Fibroblast of lung (primary cell): ENCODE data around the gene JAZF1. TPM values are rescaled to one million over a fixed set of nuclear protein-coding genes. Genes with fewer than 3 reads are reported as not detected.

Experiments used
- DNase-seq, 2 donors: peaks; one replicate each; pipeline versions ENCODE4 v3.0.0 to v3.0.0-alpha.2; 2010; ENCODE audit warnings: low read depth in 2 of 2
- H2AFZ ChIP-seq: 2 replicates; pipeline ENCODE4 v1.5.1; 2012; ENCODE audit warnings: low read length, control low read depth, inconsistent platforms
- H3K27ac ChIP-seq: 2 replicates; pipeline ENCODE4 v1.5.1; 2011; ENCODE audit warnings: low read length, control low read depth; ENCODE audit not compliant: insufficient read depth
- H3K27me3 ChIP-seq: 2 replicates; pipeline ENCODE4 v1.5.1; 2011; ENCODE audit warnings: mild to moderate bottlenecking, low read length; ENCODE audit not compliant: control insufficient read depth, insufficient read depth
- H3K36me3 ChIP-seq: 2 replicates; pipeline ENCODE4 v1.5.1; 2011; ENCODE audit warnings: low read length; ENCODE audit not compliant: control insufficient read depth, insufficient read depth
- H3K4me1 ChIP-seq: 2 replicates; pipeline ENCODE4 v1.5.1; 2011; ENCODE audit warnings: low read length; ENCODE audit not compliant: control insufficient read depth, insufficient read depth; ENCODE audit errors: extremely low read depth
- H3K4me2 ChIP-seq: 2 replicates; pipeline ENCODE4 v1.5.1; 2011; ENCODE audit warnings: low read length, control low read depth; ENCODE audit not compliant: insufficient read depth; ENCODE audit errors: extremely low read depth
- H3K4me3 ChIP-seq, 4 experiments: fragments of 200-600 bp in 1 of 4; sonication (generic) in 1 of 4; replicated peaks in 1 of 4; 2 replicates each; pipeline ENCODE4 v1.5.1; 2011 to 2016; ENCODE audit warnings: low read length in 4 of 4, low read depth in 3 of 4, mild to moderate bottlenecking in 3 of 4, control low read depth in 2 of 4, inconsistent platforms in 1 of 4, mixed read lengths in 1 of 4; ENCODE audit not compliant: insufficient read depth in 1 of 4; ENCODE audit errors: control extremely low read depth in 1 of 4
- H3K79me2 ChIP-seq: 2 replicates; pipeline ENCODE4 v1.5.1; 2012; ENCODE audit warnings: mild to moderate bottlenecking, low read length, inconsistent platforms; ENCODE audit not compliant: control insufficient read depth, insufficient read depth
- H3K9ac ChIP-seq: 2 replicates; pipeline ENCODE4 v1.5.1; 2011; ENCODE audit warnings: mild to moderate bottlenecking, low read length, control low read depth; ENCODE audit not compliant: insufficient read depth
- H3K9me3 ChIP-seq: 2 replicates; pipeline ENCODE4 v1.5.1; 2012; ENCODE audit warnings: low read depth, low read length; ENCODE audit not compliant: control insufficient read depth, insufficient read depth
- H4K20me1 ChIP-seq: 2 replicates; pipeline ENCODE4 v1.5.1; 2011; ENCODE audit warnings: low read length; ENCODE audit not compliant: control insufficient read depth, insufficient read depth; ENCODE audit errors: extremely low read depth
- EZH2 ChIP-seq: IDR thresholded peaks from 2 replicates; pipeline ENCODE4 v1.5.1; 2012; ENCODE audit warnings: low read length, control low read depth, mild to moderate bottlenecking; ENCODE audit errors: missing control alignments
- polyA plus RNA-seq, 2 donors: library from polyadenylated mRNA; depleted of rRNA in 1 of 2; stranded (reverse) in 1 of 2; unstranded in 1 of 2; fragments of >200 nt; gene quantifications; 2 replicates each; pipeline ENCODE4 v1.2.1, GENCODE V29; 2011 to 2012; ENCODE audit warnings: missing spikeins in 1 of 2
- total RNA-seq: library from RNA; depleted of rRNA; stranded (reverse); fragments of >200 nt; gene quantifications from 2 replicates; pipeline ENCODE4 v1.2.1, GENCODE V29; 2014
- TF ChIP-seq, protein P1 (sequence below), 2 donors: IDR thresholded peaks in 1 of 2; conservative IDR thresholded peaks in 1 of 2; 1 replicate in 1 of 2; 2 replicates in 1 of 2; pipeline ENCODE4 v1.5.1; 2011 to 2012; ENCODE audit warnings: low read length in 2 of 2, control low read depth in 1 of 2, inconsistent platforms in 1 of 2, low read depth in 1 of 2, mild to moderate bottlenecking in 1 of 2

JAZF1 gene
- total and polyA plus RNA-seq, 2 donors (not counting 1 experiment from before 2014, with no cell fraction given), result 9.1 to 9.3 TPM

DNA sequence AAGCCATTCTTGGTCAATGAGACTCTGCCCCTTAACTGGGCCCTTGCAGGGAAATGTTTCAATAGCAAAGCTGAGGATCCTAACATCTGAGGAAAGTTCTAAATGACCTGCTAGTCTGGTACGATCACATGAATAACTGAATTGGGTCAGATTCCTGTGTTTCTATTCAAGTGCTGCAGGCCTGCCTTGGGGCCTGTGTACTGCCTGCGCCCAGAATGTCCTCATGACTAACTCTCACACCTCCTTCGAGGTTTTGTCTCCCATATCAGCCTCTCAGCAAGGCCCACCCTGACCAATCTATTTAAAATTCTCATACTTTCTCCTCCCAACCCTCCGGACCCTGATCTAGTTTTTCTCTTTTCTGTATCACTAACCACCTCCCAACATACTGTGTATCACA lies 4.4 kb downstream of the JAZF1 start:
- no peak overlapping the region for H3K9ac ChIP-seq
- TF ChIP-seq, protein P1, sequence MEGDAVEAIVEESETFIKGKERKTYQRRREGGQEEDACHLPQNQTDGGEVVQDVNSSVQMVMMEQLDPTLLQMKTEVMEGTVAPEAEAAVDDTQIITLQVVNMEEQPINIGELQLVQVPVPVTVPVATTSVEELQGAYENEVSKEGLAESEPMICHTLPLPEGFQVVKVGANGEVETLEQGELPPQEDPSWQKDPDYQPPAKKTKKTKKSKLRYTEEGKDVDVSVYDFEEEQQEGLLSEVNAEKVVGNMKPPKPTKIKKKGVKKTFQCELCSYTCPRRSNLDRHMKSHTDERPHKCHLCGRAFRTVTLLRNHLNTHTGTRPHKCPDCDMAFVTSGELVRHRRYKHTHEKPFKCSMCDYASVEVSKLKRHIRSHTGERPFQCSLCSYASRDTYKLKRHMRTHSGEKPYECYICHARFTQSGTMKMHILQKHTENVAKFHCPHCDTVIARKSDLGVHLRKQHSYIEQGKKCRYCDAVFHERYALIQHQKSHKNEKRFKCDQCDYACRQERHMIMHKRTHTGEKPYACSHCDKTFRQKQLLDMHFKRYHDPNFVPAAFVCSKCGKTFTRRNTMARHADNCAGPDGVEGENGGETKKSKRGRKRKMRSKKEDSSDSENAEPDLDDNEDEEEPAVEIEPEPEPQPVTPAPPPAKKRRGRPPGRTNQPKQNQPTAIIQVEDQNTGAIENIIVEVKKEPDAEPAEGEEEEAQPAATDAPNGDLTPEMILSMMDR (conservative IDR thresholded peaks at IDR 0.05 in 1 of 2, IDR thresholded peaks at IDR 0.05 in 1 of 2; ENCODE audit: low read depth in 1 of 2, low read length in 2 of 2), result no peak
- no peak for TF ChIP-seq EZH2
- no peaks in the 10 kb centered on the region for H3K27me3 ChIP-seq
- H3K27ac ChIP-seq, result no peak overlapping the region
- H3K9me3 ChIP-seq, result no peaks in the 10 kb centered on the region
- peaks cover 27% of the 10 kb centered on the region for H3K79me2 ChIP-seq
- DNase-seq, result no peak
- H4K20me1 ChIP-seq, result no peaks in the 10 kb centered on the region
- no peak overlapping the region for H2AFZ ChIP-seq
- no peak overlapping the region for H3K4me3 ChIP-seq
- no peak overlapping the region for H3K4me2 ChIP-seq
- H3K4me1 ChIP-seq, result peaks cover 4% of the 10 kb centered on the region
- no peaks in the 10 kb centered on the region for H3K36me3 ChIP-seq

DNA sequence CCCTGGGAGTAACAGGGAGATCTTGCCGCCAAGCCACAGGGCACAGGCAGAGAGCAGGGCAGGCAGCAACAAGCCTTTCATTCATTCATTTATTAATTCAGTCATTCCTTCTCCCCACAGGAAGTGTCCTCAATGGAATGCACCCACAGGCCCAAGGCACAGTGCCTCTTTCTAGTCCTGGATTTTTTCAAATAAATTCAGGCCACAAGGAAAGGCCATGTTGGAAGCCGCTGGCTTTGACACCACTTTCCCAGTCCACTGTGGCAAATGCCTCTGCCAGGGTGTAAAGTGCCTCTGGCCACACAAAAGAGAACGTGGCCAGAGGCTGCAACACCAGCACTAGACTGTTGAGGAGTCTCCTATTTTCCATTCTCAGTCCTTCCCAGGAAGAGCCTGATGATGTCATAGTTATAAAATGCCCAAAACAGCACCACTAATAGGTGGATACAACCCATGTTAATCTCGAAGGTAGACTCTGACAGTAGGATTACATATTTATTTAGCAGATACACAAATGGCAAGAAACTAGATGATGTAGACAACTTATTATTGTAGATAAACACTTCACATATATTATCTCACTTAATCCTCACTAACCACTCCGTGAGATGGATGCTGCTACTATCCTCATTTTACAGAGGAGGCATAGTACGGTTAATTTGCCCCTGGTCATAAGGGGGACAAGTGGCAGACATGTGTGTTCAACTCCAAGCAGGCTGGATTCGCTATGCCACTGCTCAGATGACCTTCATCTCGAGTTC lies 5.5 kb downstream of the JAZF1 start:
- Histone ChIP-seq H3K4me3 (no peak overlapping the region), H3K79me2 (peaks cover 27% of the 10 kb centered on the region), H3K4me1 (peaks cover 4% of the 10 kb centered on the region), H3K4me2 (no peak overlapping the region), H4K20me1 (no peaks in the 10 kb centered on the region), H2AFZ (no peak overlapping the region), H3K36me3 (no peaks in the 10 kb centered on the region), H3K9ac (no peak overlapping the region), H3K27ac (no peak overlapping the region), H3K27me3 (no peaks in the 10 kb centered on the region), H3K9me3 (no peaks in the 10 kb centered on the region)
- no peak for DNase-seq
- TF ChIP-seq, protein P1 (conservative IDR thresholded peaks at IDR 0.05 in 1 of 2, IDR thresholded peaks at IDR 0.05 in 1 of 2; ENCODE audit: low read depth in 1 of 2, low read length in 2 of 2), result no peak
- no peak for TF ChIP-seq EZH2

DNA sequence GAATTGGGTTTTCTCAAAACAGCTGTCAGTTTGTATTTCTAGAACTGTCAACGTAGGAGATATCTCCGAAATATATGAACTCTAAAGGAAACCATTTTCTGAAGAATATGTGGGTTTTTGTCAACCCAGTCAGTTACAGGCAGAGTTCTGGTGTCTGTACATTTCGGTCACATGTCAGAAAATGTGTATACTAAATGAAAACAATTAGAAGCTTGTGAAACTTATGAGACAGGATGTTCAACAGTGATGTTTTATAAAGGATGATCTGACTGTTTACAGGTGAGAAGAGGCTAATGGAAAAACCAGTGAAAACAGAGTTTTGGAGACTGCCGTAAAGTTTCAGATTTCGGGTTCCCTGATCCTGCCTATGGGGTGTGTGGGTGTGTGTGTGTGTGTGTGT lies 6.2 kb downstream of the JAZF1 start:
- Histone ChIP-seq H3K9me3 (no peaks in the 10 kb centered on the region), H3K4me3 (no peak overlapping the region), H3K4me2 (no peak overlapping the region), H3K4me1 (peaks cover 4% of the 10 kb centered on the region), H3K79me2 (peaks cover 27% of the 10 kb centered on the region), H4K20me1 (no peaks in the 10 kb centered on the region), H3K9ac (no peak overlapping the region), H2AFZ (no peak overlapping the region), H3K27ac (no peak overlapping the region), H3K36me3 (no peaks in the 10 kb centered on the region), H3K27me3 (no peaks in the 10 kb centered on the region)
- no peak for TF ChIP-seq EZH2
- no peak for DNase-seq
